Measurements from ENCODE around the gene MDH2.

DNA sequence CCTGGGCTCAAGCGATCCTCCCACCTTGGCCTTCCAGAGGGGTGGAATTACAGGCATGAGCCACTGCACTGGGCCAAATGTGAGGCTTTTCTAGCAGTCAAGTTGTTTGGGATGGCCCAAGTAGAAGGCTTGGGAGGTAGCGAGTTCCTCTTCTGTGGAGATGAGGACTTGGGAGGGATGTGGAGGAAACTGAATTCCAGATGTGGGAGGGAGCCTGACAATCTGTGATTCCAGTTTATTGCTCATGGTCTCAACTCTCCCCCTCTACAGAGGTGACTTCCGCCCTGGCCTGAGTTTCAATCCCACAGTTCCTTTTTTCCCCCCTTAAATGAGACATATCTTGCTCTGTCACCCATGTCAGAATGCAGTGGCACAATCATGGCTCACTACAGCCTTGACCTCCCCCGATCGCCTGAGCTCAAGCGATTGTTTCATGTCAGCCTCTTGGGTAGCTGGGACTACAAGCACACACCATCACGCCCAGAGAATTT is 3.5 kb upstream of the MDH2 start:
- TF ChIP-seq EZH2phosphoT487 (IDR thresholded peaks at IDR 0.05; ENCODE audit: borderline replicate concordance, low read length), result no peak
- TF ChIP-seq, protein P1, sequence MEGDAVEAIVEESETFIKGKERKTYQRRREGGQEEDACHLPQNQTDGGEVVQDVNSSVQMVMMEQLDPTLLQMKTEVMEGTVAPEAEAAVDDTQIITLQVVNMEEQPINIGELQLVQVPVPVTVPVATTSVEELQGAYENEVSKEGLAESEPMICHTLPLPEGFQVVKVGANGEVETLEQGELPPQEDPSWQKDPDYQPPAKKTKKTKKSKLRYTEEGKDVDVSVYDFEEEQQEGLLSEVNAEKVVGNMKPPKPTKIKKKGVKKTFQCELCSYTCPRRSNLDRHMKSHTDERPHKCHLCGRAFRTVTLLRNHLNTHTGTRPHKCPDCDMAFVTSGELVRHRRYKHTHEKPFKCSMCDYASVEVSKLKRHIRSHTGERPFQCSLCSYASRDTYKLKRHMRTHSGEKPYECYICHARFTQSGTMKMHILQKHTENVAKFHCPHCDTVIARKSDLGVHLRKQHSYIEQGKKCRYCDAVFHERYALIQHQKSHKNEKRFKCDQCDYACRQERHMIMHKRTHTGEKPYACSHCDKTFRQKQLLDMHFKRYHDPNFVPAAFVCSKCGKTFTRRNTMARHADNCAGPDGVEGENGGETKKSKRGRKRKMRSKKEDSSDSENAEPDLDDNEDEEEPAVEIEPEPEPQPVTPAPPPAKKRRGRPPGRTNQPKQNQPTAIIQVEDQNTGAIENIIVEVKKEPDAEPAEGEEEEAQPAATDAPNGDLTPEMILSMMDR (IDR thresholded peaks at IDR 0.05; ENCODE audit: low read depth, low read length, poor library complexity, severe bottlenecking), result no peak

Measured in DOHH2 (cell line).